Cardiac muscle cell (in vitro differentiated cells and primary cell): Measurements from ENCODE around the gene SLC25A45. TPM values are rescaled to one million over a fixed set of nuclear protein-coding genes. Genes with fewer than 3 reads are reported as not detected.

Source experiments
- DNase-seq, 2 donors: peaks; one replicate each; pipeline versions ENCODE4 v3.0.0 to v3.0.0-alpha.2; 2010 to 2017; ENCODE audit warnings: low read depth in 1 of 2, low spot score in 1 of 2
- H3K27ac ChIP-seq: fragments of 200-600 bp; sonication (generic); 2 replicates; pipeline ENCODE4 v1.5.1; 2016
- H3K27me3 ChIP-seq: fragments of 200-600 bp; sonication (generic); 2 replicates; pipeline ENCODE4 v1.6.0; 2016; ENCODE audit warnings: control low read depth
- H3K36me3 ChIP-seq: fragments of 200-600 bp; sonication (generic); 2 replicates; pipeline ENCODE4 v1.5.1; 2016; ENCODE audit warnings: control low read depth
- H3K4me1 ChIP-seq: fragments of 200-600 bp; sonication (generic); 2 replicates; pipeline ENCODE4 v1.8.1; 2017; ENCODE audit warnings: low read depth, mild to moderate bottlenecking, mixed run types
- H3K4me3 ChIP-seq: fragments of 200-600 bp; sonication (generic); 2 replicates; pipeline ENCODE4 v1.5.1; 2016; ENCODE audit warnings: mild to moderate bottlenecking
- H3K9me3 ChIP-seq: fragments of 200-600 bp; sonication (generic); 2 replicates; pipeline ENCODE4 v1.5.1; 2017; ENCODE audit warnings: low read depth, mild to moderate bottlenecking, control low read depth
- CTCF ChIP-seq: IDR thresholded peaks from 2 replicates; pipeline ENCODE4 v1.5.1; 2012; ENCODE audit warnings: low read depth, mild to moderate bottlenecking, low read length
- polyA plus RNA-seq: library from polyadenylated mRNA; unstranded; fragments of >200 nt; fragmentation: Nextera tagmentation; extraction: Ambion mirVana; gene quantifications from 2 replicates; pipeline ENCODE4 v1.2.1, GENCODE V29; 2016
- total RNA-seq: library from RNA; depleted of rRNA; stranded (reverse); fragments of >200 nt; gene quantifications from 2 replicates; pipeline ENCODE4 v1.2.3, GENCODE V29; 2016

SLC25A45 gene
- total and polyA plus RNA-seq, 2 experiments from 2014 or later = 4.8 to 10.5 TPM

GRCh38 chr11:65399845-65400244 is 17.4 kb upstream of the SLC25A45 start:
- Histone ChIP-seq H3K27me3 (no peaks in the 10 kb centered on the region), H3K36me3 (peaks cover 9% of the 10 kb centered on the region), H3K4me3 (no peak overlapping the region), H3K9me3 (no peaks in the 10 kb centered on the region), H3K4me1 (no peaks in the 10 kb centered on the region), H3K27ac (no peak overlapping the region)
- DNase-seq = no peak
- no peak for TF ChIP-seq CTCF

GRCh38 chr11:65399249-65399648 is 16.8 kb upstream of the SLC25A45 start:
- no peak for TF ChIP-seq CTCF
- Histone ChIP-seq H3K36me3 (peaks cover 9% of the 10 kb centered on the region), H3K4me1 (no peaks in the 10 kb centered on the region), H3K27me3 (no peaks in the 10 kb centered on the region), H3K27ac (no peak overlapping the region), H3K4me3 (no peak overlapping the region), H3K9me3 (no peaks in the 10 kb centered on the region)
- no peak for DNase-seq

GRCh38 chr11:65398362-65398910 is 16.0 kb upstream of the SLC25A45 start:
- Histone ChIP-seq H3K36me3 (peaks cover 9% of the 10 kb centered on the region), H3K27ac (no peak overlapping the region), H3K27me3 (no peaks in the 10 kb centered on the region), H3K4me1 (no peaks in the 10 kb centered on the region), H3K9me3 (no peaks in the 10 kb centered on the region), H3K4me3 (no peak overlapping the region)
- TF ChIP-seq CTCF = no peak
- DNase-seq = no peak

GRCh38 chr11:65396769-65397745 is 14.6 kb upstream of the SLC25A45 start:
- H3K36me3 ChIP-seq = peaks cover 9% of the 10 kb centered on the region
- H3K27ac ChIP-seq = no peak overlapping the region
- TF ChIP-seq CTCF = no peak
- H3K9me3 ChIP-seq = no peaks in the 10 kb centered on the region
- H3K4me1 ChIP-seq = no peaks in the 10 kb centered on the region
- H3K4me3 ChIP-seq = no peak overlapping the region
- no peaks in the 10 kb centered on the region for H3K27me3 ChIP-seq
- no peak for DNase-seq

GRCh38 chr11:65395961-65396530 is 13.6 kb upstream of the SLC25A45 start:
- H3K36me3 ChIP-seq = peaks cover 9% of the 10 kb centered on the region
- H3K27ac ChIP-seq = no peak overlapping the region
- TF ChIP-seq CTCF = no peak
- no peak overlapping the region for H3K4me3 ChIP-seq
- no peak for DNase-seq
- H3K4me1 ChIP-seq = no peaks in the 10 kb centered on the region
- no peaks in the 10 kb centered on the region for H3K9me3 ChIP-seq
- H3K27me3 ChIP-seq = no peaks in the 10 kb centered on the region
